GM12801 (cell line): ENCODE results near the gene GAGE12H.
"Not testable (repeated sequence)": the region's sequence is repeated elsewhere in the genome, so short reads cannot be mapped to it uniquely, and the experiment has no call there.

Experiments
- TF ChIP-seq, protein P1 (sequence below): IDR thresholded peaks from one replicate; pipeline ENCODE4 v1.5.1; 2011; ENCODE audit warnings: control low read depth; ENCODE audit not compliant: insufficient read length; ENCODE audit errors: extremely low read depth

The GAGE12H gene

GRCh38 chrX:49598720-49599119, 19.0 kb downstream of the GAGE12H start, which contains the start of gene GAGE1:
TSS of gene GAGE1 (plus strand) at chrX:49599020. CDS start at chrX:49600175, 1,155 bp downstream.
- TF ChIP-seq, protein P1, sequence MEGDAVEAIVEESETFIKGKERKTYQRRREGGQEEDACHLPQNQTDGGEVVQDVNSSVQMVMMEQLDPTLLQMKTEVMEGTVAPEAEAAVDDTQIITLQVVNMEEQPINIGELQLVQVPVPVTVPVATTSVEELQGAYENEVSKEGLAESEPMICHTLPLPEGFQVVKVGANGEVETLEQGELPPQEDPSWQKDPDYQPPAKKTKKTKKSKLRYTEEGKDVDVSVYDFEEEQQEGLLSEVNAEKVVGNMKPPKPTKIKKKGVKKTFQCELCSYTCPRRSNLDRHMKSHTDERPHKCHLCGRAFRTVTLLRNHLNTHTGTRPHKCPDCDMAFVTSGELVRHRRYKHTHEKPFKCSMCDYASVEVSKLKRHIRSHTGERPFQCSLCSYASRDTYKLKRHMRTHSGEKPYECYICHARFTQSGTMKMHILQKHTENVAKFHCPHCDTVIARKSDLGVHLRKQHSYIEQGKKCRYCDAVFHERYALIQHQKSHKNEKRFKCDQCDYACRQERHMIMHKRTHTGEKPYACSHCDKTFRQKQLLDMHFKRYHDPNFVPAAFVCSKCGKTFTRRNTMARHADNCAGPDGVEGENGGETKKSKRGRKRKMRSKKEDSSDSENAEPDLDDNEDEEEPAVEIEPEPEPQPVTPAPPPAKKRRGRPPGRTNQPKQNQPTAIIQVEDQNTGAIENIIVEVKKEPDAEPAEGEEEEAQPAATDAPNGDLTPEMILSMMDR: not testable (repeated sequence)

- TF ChIP-seq, protein P1: no peak
These were observed 31.1 kb downstream of the GAGE12H start for GRCh38 chrX:49610718-49611310.

DNA sequence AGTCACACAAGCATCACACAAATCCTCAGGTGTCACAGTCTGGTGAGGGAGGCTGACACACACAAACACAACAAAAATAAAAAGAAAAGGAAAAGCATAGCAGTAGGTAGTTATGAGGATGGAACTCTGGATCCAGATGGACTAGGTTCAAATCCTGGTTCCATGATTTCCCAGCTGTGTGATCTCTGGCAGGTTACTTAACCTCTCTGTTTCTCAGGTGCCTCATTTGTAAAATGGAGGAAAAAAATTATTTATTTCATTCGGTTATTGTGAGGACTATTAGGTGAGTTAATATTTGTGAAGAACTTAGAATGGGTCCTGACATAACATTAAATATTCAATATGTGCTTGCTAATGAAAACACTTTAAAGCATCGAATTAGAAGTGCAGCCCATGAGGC, 38.8 kb downstream of the GAGE12H start:
- TF ChIP-seq, protein P1: no peak

- TF ChIP-seq, protein P1: no peak
These were observed 47.5 kb downstream of the GAGE12H start for GRCh38 chrX:49627086-49627777.
